Liver (tissue), 9 donors: ENCODE results near the gene PRRG1. TPM values are rescaled to one million over a fixed set of nuclear protein-coding genes. Genes with fewer than 3 reads are reported as not detected.

Experiments used
- DNase-seq: peaks from one replicate; pipeline ENCODE4 v3.0.0-alpha.2; 2017; ENCODE audit warnings: low spot score
- H3K27ac ChIP-seq, 2 donors: one replicate each; pipeline ENCODE4 v1.7.0; 2013; ENCODE audit warnings: inconsistent platforms in 2 of 2, low read length in 2 of 2, control low read depth in 1 of 2, low read depth in 1 of 2, mild to moderate bottlenecking in 1 of 2
- H3K27me3 ChIP-seq, 4 donors: one replicate each; pipeline versions ENCODE4 v1.6.1 to v1.7.0; 2013; ENCODE audit warnings: low read length in 3 of 4, inconsistent platforms in 1 of 4, mild to moderate bottlenecking in 1 of 4, moderate library complexity in 1 of 4; ENCODE audit not compliant: control insufficient read depth in 4 of 4, insufficient read depth in 4 of 4
- H3K36me3 ChIP-seq, 4 donors: one replicate each; pipeline versions ENCODE4 v1.6.1 to v1.7.0; 2013; ENCODE audit warnings: low read length in 3 of 4, mild to moderate bottlenecking in 3 of 4, low read depth in 1 of 4, moderate library complexity in 1 of 4; ENCODE audit not compliant: control insufficient read depth in 4 of 4, insufficient read depth in 3 of 4
- H3K4me1 ChIP-seq, 4 donors: one replicate each; pipeline versions ENCODE4 v1.6.1 to v1.7.0; 2013; ENCODE audit warnings: low read length in 3 of 4, mild to moderate bottlenecking in 3 of 4, moderate library complexity in 1 of 4; ENCODE audit not compliant: control insufficient read depth in 4 of 4, insufficient read depth in 4 of 4
- H3K4me3 ChIP-seq, 3 donors: one replicate each; pipeline versions ENCODE4 v1.6.1 to v1.7.0; 2013; ENCODE audit warnings: low read length in 3 of 3, control low read depth in 1 of 3, low read depth in 1 of 3, mild to moderate bottlenecking in 1 of 3
- H3K9ac ChIP-seq, 2 donors: one replicate each; pipeline ENCODE4 v1.7.0; 2013; ENCODE audit warnings: low read length in 2 of 2, mild to moderate bottlenecking in 2 of 2, moderate library complexity in 2 of 2, control low read depth in 1 of 2, low read depth in 1 of 2
- H3K9me3 ChIP-seq, 4 donors: one replicate each; pipeline versions ENCODE4 v1.6.1 to v1.7.0; 2013; ENCODE audit warnings: low read length in 3 of 4; ENCODE audit not compliant: control insufficient read depth in 4 of 4
- ATF3 ChIP-seq: IDR thresholded peaks from 2 replicates; pipeline ENCODE4 v1.6.1; 2016; ENCODE audit warnings: antibody characterized with exemption
- CTCF ChIP-seq: fragments of 150-350 bp; IDR thresholded peaks from 2 replicates; pipeline ENCODE4 v1.5.1; 2017; ENCODE audit warnings: improper control_type of control experiment, low read depth, low read length; ENCODE audit not compliant: missing input control
- EGR1 ChIP-seq, 2 donors: IDR thresholded peaks; 2 replicates each; pipeline ENCODE4 v1.6.1; 2016 to 2018; ENCODE audit warnings: antibody characterized with exemption in 2 of 2, low read depth in 2 of 2
- FOXA1 ChIP-seq: IDR thresholded peaks from 2 replicates; pipeline ENCODE4 v1.6.1; 2016; ENCODE audit warnings: antibody characterized with exemption
- FOXA2 ChIP-seq: IDR thresholded peaks from 2 replicates; pipeline ENCODE4 v1.6.1; 2016; ENCODE audit warnings: antibody characterized with exemption
- GABPA ChIP-seq, 2 donors: IDR thresholded peaks in 1 of 2; conservative IDR thresholded peaks in 1 of 2; 2 replicates each; pipeline ENCODE4 v1.6.1; 2016; ENCODE audit warnings: antibody characterized with exemption in 2 of 2, mild to moderate bottlenecking in 1 of 2, moderate library complexity in 1 of 2
- HNF4A ChIP-seq, 2 donors: conservative IDR thresholded peaks; 2 replicates each; pipeline ENCODE4 v1.6.1; 2016; ENCODE audit warnings: antibody characterized with exemption in 2 of 2, mild to moderate bottlenecking in 2 of 2
- HNF4G ChIP-seq: IDR thresholded peaks from 2 replicates; pipeline ENCODE4 v1.6.1; 2016; ENCODE audit warnings: antibody characterized with exemption
- JUND ChIP-seq, 2 donors: IDR thresholded peaks; 2 replicates each; pipeline ENCODE4 v1.6.1; 2016; ENCODE audit warnings: antibody characterized with exemption in 2 of 2
- MAX ChIP-seq: IDR thresholded peaks from 2 replicates; pipeline ENCODE4 v1.6.1; 2016; ENCODE audit warnings: antibody characterized with exemption
- NR2F2 ChIP-seq: IDR thresholded peaks from 2 replicates; pipeline ENCODE4 v1.6.1; 2016; ENCODE audit warnings: antibody characterized with exemption
- RAD21 ChIP-seq, 2 donors: IDR thresholded peaks; 2 replicates each; pipeline ENCODE4 v1.6.1; 2016; ENCODE audit warnings: antibody characterized with exemption in 2 of 2, mild to moderate bottlenecking in 2 of 2
- REST ChIP-seq: IDR thresholded peaks from 2 replicates; pipeline ENCODE4 v1.6.1; 2016; ENCODE audit warnings: antibody characterized with exemption, mild to moderate bottlenecking
- RXRA ChIP-seq, 2 donors: IDR thresholded peaks; 2 replicates each; pipeline ENCODE4 v1.6.1; 2017 to 2018; ENCODE audit warnings: antibody characterized with exemption in 2 of 2, mild to moderate bottlenecking in 1 of 2
- SP1 ChIP-seq: IDR thresholded peaks from 2 replicates; pipeline ENCODE4 v1.6.1; 2018; ENCODE audit warnings: antibody characterized with exemption, mild to moderate bottlenecking
- TAF1 ChIP-seq: conservative IDR thresholded peaks from 2 replicates; pipeline ENCODE4 v1.6.1; 2016; ENCODE audit warnings: antibody characterized with exemption, mild to moderate bottlenecking
- YY1 ChIP-seq: IDR thresholded peaks from 2 replicates; pipeline ENCODE4 v1.6.1; 2016; ENCODE audit warnings: antibody characterized with exemption, mild to moderate bottlenecking
- ZBTB33 ChIP-seq: IDR thresholded peaks from 2 replicates; pipeline ENCODE4 v1.6.1; 2016; ENCODE audit warnings: antibody characterized with exemption
- WGBS: extraction: QIAGEN DNeasy Blood & Tissue Kit; methylation state at CpG from one replicate; pipeline ENCODE4 v1.1.7; 2013; 5-methylcytosine and 5-hydroxymethylcytosine counted together
- polyA plus RNA-seq, 2 donors: library from polyadenylated mRNA; stranded (reverse) in 1 of 2; unstranded in 1 of 2; fragments of 200-250 nt in 1 of 2; fragments of >200 nt in 1 of 2; fragmentation: Nextera tagmentation in 1 of 2; extraction: Ambion mirVana in 1 of 2; gene quantifications; one replicate each; pipeline versions ENCODE4 v1.2.1 to v1.2.3, GENCODE V29; 2013 to 2015
- total RNA-seq, 2 donors: library from RNA; depleted of rRNA; stranded (reverse); fragments of >200 nt; gene quantifications; one replicate each; pipeline ENCODE4 v1.2.3, GENCODE V29; 2014
- donor health status: healthy.
- donor health status: healthy.
- donor health status: healthy.
- donor health status: healthy.
- donor health status: healthy.

PRRG1 gene
- total and polyA plus RNA-seq, 4 donors = 1.2 to 6.6 (median 1.8) TPM

- 77% methylated on average over 1 of the region's 1 CpG for WGBS
- TF ChIP-seq RAD21 (IDR thresholded peaks at IDR 0.05) = no peak
- no peak for TF ChIP-seq NR2F2
- TF ChIP-seq REST = no peak
- TF ChIP-seq FOXA2 = no peak
- no peak for TF ChIP-seq HNF4A (conservative IDR thresholded peaks at IDR 0.05)
- no peak for TF ChIP-seq CTCF
- no peak for TF ChIP-seq EGR1 (IDR thresholded peaks at IDR 0.05; ENCODE audit: low read depth in 2 of 2)
- no peak for TF ChIP-seq YY1
- TF ChIP-seq TAF1 = no peak
- TF ChIP-seq GABPA (IDR thresholded peaks at IDR 0.05 in 1 of 2, conservative IDR thresholded peaks at IDR 0.05 in 1 of 2) = no peak
- no peak for TF ChIP-seq ZBTB33
- no peak for TF ChIP-seq HNF4G
- no peak for TF ChIP-seq SP1
- TF ChIP-seq RXRA (IDR thresholded peaks at IDR 0.05) = no peak
- TF ChIP-seq JUND (IDR thresholded peaks at IDR 0.05) = no peak
- no peak for TF ChIP-seq ATF3
- no peak for TF ChIP-seq MAX
- TF ChIP-seq FOXA1 = no peak
Measured at GRCh38 chrX:37330642-37331041, 18.5 kb upstream of the PRRG1 start.

More at GRCh38 chrX:37330642-37331041, 18.5 kb upstream of the PRRG1 start:
- DNase-seq = no peak
- H3K27ac ChIP-seq = no peak overlapping the region
- H3K27me3 ChIP-seq = peaks cover 0 to 2% (median 0%) of the 10 kb centered on the region in 4 donors
- no peaks in the 10 kb centered on the region for H3K9me3 ChIP-seq
- H3K4me3 ChIP-seq = no peak overlapping the region
- no peaks in the 10 kb centered on the region for H3K36me3 ChIP-seq
- peaks cover 0 to 7% (median 2%) of the 10 kb centered on the region in 4 donors for H3K4me1 ChIP-seq
- no peak overlapping the region for H3K9ac ChIP-seq
